Upper lobe of left lung (tissue), 6 donors: ENCODE measurements around the gene KYAT1. TPM values are rescaled to one million over a fixed set of nuclear protein-coding genes. Genes with fewer than 3 reads are reported as not detected.

Experiments
- ATAC-seq, 2 donors: fragments of 200-7000 bp; cut with Tn5 transposase; one replicate each; pipeline ENCODE4 v1.9.1; 2022; ENCODE audit warnings: mild to moderate bottlenecking in 2 of 2, moderate library complexity in 2 of 2; ENCODE audit not compliant: low FRiP score in 2 of 2
- DNase-seq, 2 donors: peaks; one replicate each; pipeline ENCODE4 v3.0.0-alpha.2; 2019 to 2020
- H3K27ac ChIP-seq, 4 donors: fragments of 200-600 bp; sonication (generic); one replicate each; pipeline ENCODE4 v1.5.1; 2016 to 2019
- H3K27me3 ChIP-seq, 4 donors: fragments of 200-600 bp; sonication (generic); one replicate each; pipeline ENCODE4 v1.5.1; 2017 to 2019
- H3K36me3 ChIP-seq, 4 donors: fragments of 200-600 bp; sonication (generic); one replicate each; pipeline ENCODE4 v1.5.1; 2016 to 2019
- H3K4me1 ChIP-seq, 4 donors: fragments of 200-600 bp; sonication (generic); one replicate each; pipeline ENCODE4 v1.5.1; 2018 to 2019
- H3K4me3 ChIP-seq, 4 donors: fragments of 200-600 bp; sonication (generic); one replicate each; pipeline ENCODE4 v1.5.1; 2017 to 2019; ENCODE audit warnings: mild to moderate bottlenecking in 2 of 4, moderate library complexity in 1 of 4
- H3K9me3 ChIP-seq, 4 donors: fragments of 200-600 bp; sonication (generic); one replicate each; pipeline ENCODE4 v1.5.1; 2018 to 2019
- EP300 ChIP-seq, 4 donors: sonication (generic); formaldehyde crosslinking; IDR thresholded peaks; one replicate each; pipeline ENCODE4 v1.5.1; 2017; ENCODE audit warnings: antibody characterized with exemption in 4 of 4, control low read depth in 2 of 4
- POLR2A ChIP-seq, 4 donors: fragments of 450-650 bp; IDR thresholded peaks; one replicate each; pipeline ENCODE4 v1.5.1; 2016 to 2017; ENCODE audit warnings: antibody characterized with exemption in 4 of 4, mild to moderate bottlenecking in 2 of 4
- POLR2AphosphoS5 ChIP-seq, 2 donors: sonication (generic); formaldehyde crosslinking; IDR thresholded peaks; one replicate each; pipeline ENCODE4 v1.5.1; 2017; ENCODE audit warnings: antibody characterized with exemption in 2 of 2
- WGBS, 2 donors: methylation state at CpG; one replicate each; pipeline ENCODE4 v1.1.5; 2017 to 2018; 5-methylcytosine and 5-hydroxymethylcytosine counted together
- total RNA-seq, 6 donors: library from RNA; depleted of rRNA in 4 of 6; stranded (reverse); fragments of >200 nt in 4 of 6; gene quantifications; one replicate each; pipeline versions ENCODE4 v1.1.0 to v1.2.1, GENCODE V29; 2016 to 2021
- TF ChIP-seq, protein P1 (sequence below), 6 experiments: fragments of 450-650 bp in 4 of 6; fragments of 200-600 bp in 2 of 6; sonication (generic) in 2 of 6; IDR thresholded peaks; one replicate each; pipeline ENCODE4 v1.5.1; 2016 to 2019; ENCODE audit warnings: antibody characterized with exemption in 6 of 6
- donor health status: DM: no; HTN: no; CAD: no; lungs with moderate emphysema.
- donor health status: DM: no; HTN: yes; CAD: no; lungs with severe emphysema.

The KYAT1 gene
- total RNA-seq, 6 donors from 2014 or later = 3.9 to 10.5 (median 5.4) TPM

DNA sequence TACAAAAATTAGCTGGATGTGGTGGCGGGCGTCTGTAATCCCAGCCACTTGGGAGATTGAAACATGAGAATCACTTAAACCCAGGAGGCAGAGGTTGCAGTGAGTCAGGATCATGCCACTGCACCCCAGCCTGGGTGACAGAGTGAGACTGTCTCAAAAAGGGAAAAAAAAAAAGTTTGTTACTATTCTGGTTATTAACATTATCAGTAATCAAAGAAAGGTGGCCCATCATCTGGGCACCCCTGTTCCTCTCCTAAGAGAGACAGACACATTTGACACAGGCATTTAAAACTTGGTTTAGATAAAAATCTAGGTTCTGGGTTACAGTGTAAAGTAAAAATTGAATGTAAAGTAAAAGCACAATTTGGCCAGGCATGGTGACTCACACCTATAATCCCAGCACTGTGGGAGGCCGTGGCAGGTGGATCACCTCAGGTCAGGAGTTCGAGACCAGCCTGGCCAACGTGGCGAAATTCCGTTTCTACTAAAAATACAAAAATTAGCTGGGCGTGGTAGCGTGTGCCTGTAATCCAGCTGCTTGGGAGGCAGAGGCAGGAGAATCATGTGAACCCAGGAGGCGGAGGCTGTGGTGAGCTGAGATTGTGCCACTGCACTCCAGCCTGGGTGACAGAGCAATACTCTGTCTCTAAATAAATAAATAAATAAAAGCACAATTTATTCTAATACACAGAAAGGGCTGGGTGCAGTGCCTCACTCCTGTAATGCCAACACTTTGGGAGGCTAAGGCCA lies 22.3 kb upstream of the KYAT1 start:
- 94 to 95% methylated on average over 10 of the region's 10 CpGs for WGBS, 2 donors
- ATAC-seq = no peak
- Histone ChIP-seq H3K27ac (peak overlapping the region in 2 of 4 donors; percentile 84 to 90), H3K9me3 (no peaks in the 10 kb centered on the region), H3K4me1 (peaks cover 27 to 49% (median 41%) of the 10 kb centered on the region in 4 donors), H3K36me3 (peaks cover 14 to 45% (median 25%) of the 10 kb centered on the region in 4 donors), H3K4me3 (no peak overlapping the region), H3K27me3 (no peaks in the 10 kb centered on the region)
- DNase-seq = no peak
- TF ChIP-seq POLR2AphosphoS5 (IDR thresholded peaks at IDR 0.05) = no peak
- TF ChIP-seq, protein P1, sequence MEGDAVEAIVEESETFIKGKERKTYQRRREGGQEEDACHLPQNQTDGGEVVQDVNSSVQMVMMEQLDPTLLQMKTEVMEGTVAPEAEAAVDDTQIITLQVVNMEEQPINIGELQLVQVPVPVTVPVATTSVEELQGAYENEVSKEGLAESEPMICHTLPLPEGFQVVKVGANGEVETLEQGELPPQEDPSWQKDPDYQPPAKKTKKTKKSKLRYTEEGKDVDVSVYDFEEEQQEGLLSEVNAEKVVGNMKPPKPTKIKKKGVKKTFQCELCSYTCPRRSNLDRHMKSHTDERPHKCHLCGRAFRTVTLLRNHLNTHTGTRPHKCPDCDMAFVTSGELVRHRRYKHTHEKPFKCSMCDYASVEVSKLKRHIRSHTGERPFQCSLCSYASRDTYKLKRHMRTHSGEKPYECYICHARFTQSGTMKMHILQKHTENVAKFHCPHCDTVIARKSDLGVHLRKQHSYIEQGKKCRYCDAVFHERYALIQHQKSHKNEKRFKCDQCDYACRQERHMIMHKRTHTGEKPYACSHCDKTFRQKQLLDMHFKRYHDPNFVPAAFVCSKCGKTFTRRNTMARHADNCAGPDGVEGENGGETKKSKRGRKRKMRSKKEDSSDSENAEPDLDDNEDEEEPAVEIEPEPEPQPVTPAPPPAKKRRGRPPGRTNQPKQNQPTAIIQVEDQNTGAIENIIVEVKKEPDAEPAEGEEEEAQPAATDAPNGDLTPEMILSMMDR (IDR thresholded peaks at IDR 0.05) = no peak
- no peak for TF ChIP-seq EP300 (IDR thresholded peaks at IDR 0.05)
- no peak for TF ChIP-seq POLR2A (IDR thresholded peaks at IDR 0.05)

DNA sequence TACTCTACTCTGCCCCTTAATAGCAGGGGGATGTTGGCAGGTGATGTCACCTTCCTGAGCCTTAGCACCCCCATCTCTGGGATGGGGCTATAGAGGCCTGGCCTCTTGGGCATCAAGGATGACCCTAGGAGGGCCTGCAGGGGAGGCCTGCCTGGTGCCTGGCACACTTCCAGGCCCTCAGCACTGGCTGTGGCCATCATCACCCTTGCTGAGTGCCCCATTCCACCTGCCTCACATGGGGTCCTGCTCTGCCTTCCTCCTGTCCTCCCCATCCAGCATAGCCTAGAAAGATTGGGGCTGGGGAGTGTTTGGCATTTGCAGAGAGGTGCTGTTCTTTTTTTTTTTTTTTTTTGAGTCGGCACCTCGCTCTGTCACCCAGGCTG lies 21.3 kb upstream of the KYAT1 start:
- Histone ChIP-seq H3K36me3 (peaks cover 8 to 44% (median 16%) of the 10 kb centered on the region in 4 donors), H3K4me3 (no peak overlapping the region), H3K27ac (peak overlapping the region; percentile 63 to 90 (median 82)), H3K4me1 (peaks cover 37 to 56% (median 51%) of the 10 kb centered on the region in 4 donors), H3K27me3 (no peaks in the 10 kb centered on the region), H3K9me3 (no peaks in the 10 kb centered on the region)
- TF ChIP-seq POLR2A (IDR thresholded peaks at IDR 0.05) (no peak), POLR2AphosphoS5 (IDR thresholded peaks at IDR 0.05) (no peak), EP300 (IDR thresholded peaks at IDR 0.05) (no peak)
- TF ChIP-seq, protein P1 (IDR thresholded peaks at IDR 0.05) = no peak
- 68 to 97% methylated on average over 2 of the region's 2 CpGs for WGBS, 2 donors
- DNase-seq (no peak), ATAC-seq (no peak)

DNA sequence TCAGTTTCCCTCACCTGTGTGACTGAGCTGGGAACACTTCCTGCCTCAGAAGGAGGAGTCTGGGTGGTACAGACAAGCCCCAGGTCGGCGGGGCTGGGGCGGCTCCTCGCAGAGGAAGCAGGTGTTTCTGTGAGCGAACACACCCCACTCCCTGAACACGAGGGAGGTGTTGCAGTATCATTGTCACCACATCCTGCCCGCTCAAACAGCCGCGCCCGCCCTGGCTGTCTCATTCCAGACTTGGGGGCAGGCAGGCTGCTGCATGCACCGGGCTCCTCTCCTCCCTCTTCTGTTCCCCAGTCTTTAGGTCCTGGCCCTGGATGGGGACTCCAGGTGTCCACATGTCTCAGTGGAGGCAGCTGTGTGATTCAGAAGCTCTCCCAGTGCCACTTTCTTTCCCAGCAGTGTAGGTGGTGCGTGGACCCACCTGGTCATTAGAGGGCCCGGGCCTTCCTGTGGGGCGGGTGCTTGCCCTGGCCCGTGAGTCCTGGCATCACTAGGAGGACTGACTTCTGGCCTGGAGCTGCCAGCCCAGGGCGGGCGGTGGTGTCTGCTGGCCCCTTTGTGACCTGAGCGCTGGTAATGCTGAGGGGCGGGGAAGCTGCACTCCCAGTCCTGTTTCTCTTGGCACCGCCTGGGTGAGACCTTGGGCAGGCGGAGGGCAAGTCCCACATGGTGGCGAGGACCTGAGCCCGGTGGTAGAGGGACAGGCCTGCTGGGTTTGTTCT lies 20.8 kb upstream of the KYAT1 start:
- WGBS, 2 donors = 42 to 54% methylated on average over 6 to 21 of the region's 23 CpGs
- Histone ChIP-seq H3K27me3 (no peaks in the 10 kb centered on the region), H3K36me3 (peaks cover 3 to 40% (median 11%) of the 10 kb centered on the region in 4 donors), H3K27ac (peak overlapping the region; percentile 63 to 90 (median 82)), H3K9me3 (no peaks in the 10 kb centered on the region), H3K4me1 (peaks cover 38 to 62% (median 53%) of the 10 kb centered on the region in 4 donors), H3K4me3 (peak overlapping the region in 1 of 4 donors; percentile 3)
- DNase-seq (peak; percentile 68 to 87), ATAC-seq (peak; percentile 57 to 75)
- TF ChIP-seq POLR2AphosphoS5 (IDR thresholded peaks at IDR 0.05) = peak; percentile 34 to 85
- TF ChIP-seq EP300 (IDR thresholded peaks at IDR 0.05) = peak in 2 of 4 donors; percentile 49 to 56
- peak in 1 of 4 donors; percentile 59 for TF ChIP-seq POLR2A (IDR thresholded peaks at IDR 0.05)
- TF ChIP-seq, protein P1 (IDR thresholded peaks at IDR 0.05) = no peak

DNA sequence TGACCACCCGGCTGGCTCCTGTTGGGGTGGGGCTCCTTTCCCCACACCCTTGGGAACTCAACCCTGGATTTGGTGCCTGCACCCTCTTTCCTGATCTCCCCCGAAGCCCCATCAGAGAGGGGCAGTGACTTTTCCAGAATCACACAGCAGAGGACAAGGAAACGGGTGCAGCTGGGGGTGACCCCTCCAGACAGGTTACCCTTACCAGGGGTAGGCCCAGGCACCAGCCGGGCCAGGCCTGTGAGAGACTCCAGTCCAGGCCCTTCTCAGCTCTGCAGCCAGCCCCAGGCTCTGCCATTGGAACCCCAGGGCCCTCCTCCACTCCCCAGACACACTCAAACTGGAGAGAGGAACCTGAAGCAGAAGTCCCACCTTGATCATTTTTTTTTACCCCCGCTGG lies 20.1 kb upstream of the KYAT1 start:
- H3K4me1 ChIP-seq = peaks cover 38 to 68% (median 54%) of the 10 kb centered on the region in 4 donors
- DNase-seq (no peak), ATAC-seq (no peak)
- TF ChIP-seq POLR2AphosphoS5 (IDR thresholded peaks at IDR 0.05) (no peak), EP300 (IDR thresholded peaks at IDR 0.05) (no peak), POLR2A (IDR thresholded peaks at IDR 0.05) (no peak)
- TF ChIP-seq, protein P1 (IDR thresholded peaks at IDR 0.05) = no peak
- peak overlapping the region in 1 of 4 donors; percentile 4 for H3K4me3 ChIP-seq
- WGBS, 2 donors = 83 to 85% methylated on average over 1 to 5 of the region's 5 CpGs
- H3K27ac ChIP-seq = peak overlapping the region; percentile 63 to 90 (median 82)
- no peaks in the 10 kb centered on the region for H3K27me3 ChIP-seq
- H3K9me3 ChIP-seq = no peaks in the 10 kb centered on the region
- H3K36me3 ChIP-seq = peaks cover 0 to 40% (median 12%) of the 10 kb centered on the region in 4 donors
